Measurements from ENCODE around the gene SLC9C1.

GRCh38 chr3:112095731-112096130 is 198.3 kb downstream of the SLC9C1 start:
- TF ChIP-seq CTCF (IDR thresholded peaks at IDR 0.05) (no peak), POLR2AphosphoS5 (IDR thresholded peaks at IDR 0.05) (no peak), POLR2A (IDR thresholded peaks at IDR 0.05) (no peak)

All from stomach (tissue), 4 donors.